Limb (tissue), 2 donors: ENCODE results near the gene DYDC1.
"Not testable (repeated sequence)": the region's sequence is repeated elsewhere in the genome, so short reads cannot be mapped to it uniquely, and the experiment has no call there.

Source experiments
- DNase-seq, 2 donors: peaks; one replicate each; pipeline ENCODE4 v3.0.0-alpha.2; 2016; ENCODE audit errors: extremely low spot score in 2 of 2

The DYDC1 gene

GRCh38 chr10:80356563-80356988 lies at the start of gene DYDC1, which contains the start of gene DYDC2:
DYDC1 (minus strand) TSS chr10:80356755; CDS start chr10:80352601, 4,154 bp downstream.
DYDC2 (plus strand) TSS chr10:80356781; CDS start chr10:80362444, 5,663 bp downstream.
- no peak for DNase-seq

- DNase-seq, result no peak
Measured at GRCh38 chr10:80406204-80406603, 49.6 kb upstream of the DYDC1 start.

GRCh38 chr10:80405626-80406025 lies 49.1 kb upstream of the DYDC1 start:
- DNase-seq, result peak in 1 of 2 donors; percentile 36

- no peak for DNase-seq
Measured at GRCh38 chr10:80405035-80405434, 48.5 kb upstream of the DYDC1 start.

- no peak for DNase-seq
Measured at GRCh38 chr10:80400136-80400804, 43.7 kb upstream of the DYDC1 start.

GRCh38 chr10:80397014-80397413 lies 40.5 kb upstream of the DYDC1 start:
- DNase-seq, result no peak

- DNase-seq, result no peak
Measured at GRCh38 chr10:80394358-80394916, 37.9 kb upstream of the DYDC1 start.

GRCh38 chr10:80392250-80392649 lies 35.7 kb upstream of the DYDC1 start:
- no peak for DNase-seq

GRCh38 chr10:80390740-80391139 lies 34.2 kb upstream of the DYDC1 start:
- no peak for DNase-seq

GRCh38 chr10:80382989-80383388 lies 26.4 kb upstream of the DYDC1 start:
- DNase-seq, result peak in 1 of 2 donors; percentile 66

GRCh38 chr10:80380185-80380584 lies 23.6 kb upstream of the DYDC1 start:
- DNase-seq, result no peak

- DNase-seq, result no peak
Measured at GRCh38 chr10:80379701-80380100, 23.1 kb upstream of the DYDC1 start.

GRCh38 chr10:80373502-80373901 lies 16.9 kb upstream of the DYDC1 start:
- no peak for DNase-seq

GRCh38 chr10:80372675-80373074 lies 16.1 kb upstream of the DYDC1 start:
- no peak for DNase-seq

GRCh38 chr10:80371467-80371866 lies 14.9 kb upstream of the DYDC1 start:
- DNase-seq, result no peak

GRCh38 chr10:80365510-80365909 lies 9.0 kb upstream of the DYDC1 start:
- no peak for DNase-seq

GRCh38 chr10:80359644-80360043 lies 3.1 kb upstream of the DYDC1 start:
- DNase-seq, result no peak

- DNase-seq, result not testable (repeated sequence)
Measured at GRCh38 chr10:80358925-80359324, 2.4 kb upstream of the DYDC1 start.

GRCh38 chr10:80357851-80358125 lies 1.2 kb upstream of the DYDC1 start:
- no peak for DNase-seq

GRCh38 chr10:80356989-80357850 lies 665 bp upstream of the DYDC1 start:
- DNase-seq, result peak; percentile 10 to 83

- no peak for DNase-seq
Measured at GRCh38 chr10:80351220-80351619, 5.3 kb downstream of the DYDC1 start.

GRCh38 chr10:80350251-80350650 lies 6.3 kb downstream of the DYDC1 start:
- DNase-seq, result no peak

- DNase-seq, result no peak
Measured at GRCh38 chr10:80344912-80345311, 11.6 kb downstream of the DYDC1 start.
